NK-92 (cell line): ENCODE measurements around the gene MIEN1.
A peak's percentile ranks its signal among the peaks of the same experiment; 100 is the strongest.
"Not testable (repeated sequence)": the region's sequence is repeated elsewhere in the genome, so short reads cannot be mapped to it uniquely, and the experiment has no call there.

Source experiments
- DNase-seq: peaks from one replicate; lab custom pipeline; 2025; ENCODE audit not compliant: unreplicated experiment; lab: John Stamatoyannopoulos, UW

The MIEN1 gene

DNA sequence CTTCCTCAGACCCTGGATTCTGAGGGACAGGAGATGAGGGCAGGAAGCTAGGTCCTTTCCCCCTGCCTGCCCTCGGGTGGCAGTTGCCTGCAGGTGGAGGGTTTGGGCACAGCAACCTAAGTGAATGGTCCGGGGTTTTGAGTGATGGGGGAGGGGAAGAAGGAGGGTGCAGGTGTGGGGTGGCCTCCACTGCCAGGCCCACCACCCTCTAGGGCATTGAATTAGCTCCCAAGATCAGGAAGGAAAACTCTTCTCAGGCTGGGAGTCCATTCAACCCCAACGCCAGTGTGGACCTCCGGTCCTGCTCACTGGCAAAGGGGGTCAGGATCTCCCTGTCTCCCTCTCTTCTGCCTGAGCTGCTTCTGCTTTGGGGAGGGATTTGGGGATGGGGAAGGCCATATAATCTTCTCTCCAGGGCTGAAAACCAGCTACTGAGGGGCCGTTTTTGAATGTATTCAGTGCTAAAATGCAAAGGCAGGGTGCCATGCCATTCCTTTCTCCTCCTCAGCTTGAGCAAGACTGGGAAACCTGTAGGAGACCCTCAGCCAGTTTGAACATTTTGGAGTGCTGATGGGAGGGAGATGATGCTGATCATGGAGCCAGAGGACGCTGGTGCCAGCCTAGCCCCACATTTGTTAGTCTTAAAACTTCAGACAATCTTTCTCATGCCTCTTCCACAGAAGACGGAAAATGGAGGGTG, 26.2 kb upstream of the MIEN1 start:
- DNase-seq = no peak

DNA sequence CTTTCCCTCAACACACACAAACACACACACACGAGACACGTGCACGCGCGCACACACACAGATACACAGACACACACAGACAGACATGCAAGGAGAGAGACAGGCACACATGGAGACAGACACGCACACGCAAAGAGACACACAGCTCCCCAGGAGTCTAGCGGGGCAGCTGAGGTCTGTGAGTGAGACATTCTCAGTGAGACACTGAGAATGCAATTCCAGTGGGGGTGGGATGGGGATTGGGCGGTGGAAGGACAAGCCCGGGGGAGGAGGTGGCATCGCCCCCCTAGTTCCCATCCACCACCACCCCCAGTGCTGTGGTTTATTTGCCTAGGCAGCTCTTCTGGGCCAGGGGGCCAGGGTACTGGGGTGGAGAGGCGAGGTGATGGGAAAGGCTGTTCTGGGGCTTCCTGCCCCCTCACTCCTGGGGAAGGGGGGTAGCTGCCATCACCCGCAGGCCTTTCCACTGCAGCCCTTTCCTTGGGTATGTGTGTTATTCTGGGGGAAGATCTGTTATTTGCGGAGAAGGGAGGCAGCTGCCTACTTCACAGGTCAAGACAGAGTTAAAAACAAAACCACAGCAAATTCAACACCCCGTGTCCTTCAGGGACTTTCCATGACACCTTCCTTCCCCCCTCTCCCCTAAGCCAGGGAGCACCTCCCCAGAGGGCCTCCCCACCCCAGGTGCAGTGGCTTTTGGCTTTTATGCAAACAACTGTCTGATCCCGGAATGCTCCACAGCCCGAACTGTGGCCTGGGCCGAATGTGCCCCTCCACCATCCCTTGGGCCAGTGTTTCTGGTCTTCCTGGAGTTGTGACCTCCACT, 25.4 kb upstream of the MIEN1 start:
- no peak for DNase-seq

DNA sequence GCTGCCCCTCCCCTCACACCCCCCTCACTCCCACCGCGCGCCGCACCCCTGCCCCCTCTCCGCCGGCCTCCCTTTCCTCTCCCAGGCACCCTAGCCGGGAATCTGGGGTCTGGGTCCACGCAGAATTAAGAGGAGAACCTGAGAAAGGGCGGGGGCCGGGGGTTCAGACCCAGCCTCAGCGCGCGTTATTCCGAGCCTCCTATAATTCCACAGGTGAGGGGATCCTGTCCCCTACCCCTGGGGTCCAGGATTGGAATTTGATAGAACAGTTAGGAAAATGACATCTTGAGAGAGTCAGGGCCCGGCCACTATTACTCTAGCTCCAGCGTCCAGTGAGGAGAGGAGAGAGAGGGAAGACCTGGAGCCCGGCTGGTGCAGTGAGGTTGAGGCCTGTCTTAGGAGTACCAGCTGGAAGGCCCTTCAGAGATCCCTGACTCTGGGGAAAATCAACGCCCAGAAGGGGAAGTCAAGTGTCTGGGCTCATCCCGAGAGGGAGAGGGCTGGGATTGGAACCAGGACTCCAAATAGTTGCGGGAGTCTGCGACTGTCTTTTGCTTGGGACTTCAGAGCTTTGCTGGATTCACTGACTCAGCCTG, 24.7 kb upstream of the MIEN1 start:
- no peak for DNase-seq

DNA sequence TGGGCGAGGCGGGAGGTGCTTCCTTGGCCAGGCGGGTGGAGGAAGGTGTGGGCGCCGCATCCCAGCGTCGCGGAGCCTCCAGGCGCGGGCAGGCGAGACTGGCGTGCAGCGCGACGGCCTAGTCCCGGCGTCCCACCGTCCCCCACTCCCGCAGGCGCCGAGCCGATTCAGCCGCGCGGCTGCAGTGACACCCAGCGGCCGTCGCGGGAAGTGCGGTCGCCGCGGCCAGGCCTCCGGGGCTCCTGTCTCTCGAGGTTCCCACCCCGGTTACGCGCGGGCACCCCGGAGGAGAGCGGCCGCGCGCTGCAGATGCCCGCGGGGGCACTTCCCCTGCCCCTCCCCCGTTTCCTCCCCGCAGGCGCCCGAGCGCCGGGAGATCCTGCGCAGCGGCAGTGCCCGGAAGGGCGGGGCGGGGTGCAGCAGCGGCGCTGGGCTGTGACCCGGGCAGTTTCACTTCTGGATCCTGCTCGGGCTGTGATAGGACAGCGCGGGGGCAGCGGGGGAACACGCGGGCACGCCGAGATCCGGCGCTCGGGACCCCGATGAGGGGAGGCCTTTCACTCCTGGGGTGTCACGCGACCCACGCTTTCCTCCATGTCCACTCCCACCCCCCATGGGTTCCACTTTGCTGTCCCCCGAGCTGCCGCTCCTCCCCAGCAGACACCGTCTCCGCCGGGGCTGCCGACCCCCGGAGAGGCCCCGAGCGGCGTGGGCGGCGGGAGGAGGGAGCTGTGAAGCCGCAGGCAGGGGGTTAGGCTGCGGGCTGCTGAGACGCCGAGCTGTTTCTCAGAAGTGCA, 24.0 kb upstream of the MIEN1 start:
- DNase-seq = peak; percentile 82

DNA sequence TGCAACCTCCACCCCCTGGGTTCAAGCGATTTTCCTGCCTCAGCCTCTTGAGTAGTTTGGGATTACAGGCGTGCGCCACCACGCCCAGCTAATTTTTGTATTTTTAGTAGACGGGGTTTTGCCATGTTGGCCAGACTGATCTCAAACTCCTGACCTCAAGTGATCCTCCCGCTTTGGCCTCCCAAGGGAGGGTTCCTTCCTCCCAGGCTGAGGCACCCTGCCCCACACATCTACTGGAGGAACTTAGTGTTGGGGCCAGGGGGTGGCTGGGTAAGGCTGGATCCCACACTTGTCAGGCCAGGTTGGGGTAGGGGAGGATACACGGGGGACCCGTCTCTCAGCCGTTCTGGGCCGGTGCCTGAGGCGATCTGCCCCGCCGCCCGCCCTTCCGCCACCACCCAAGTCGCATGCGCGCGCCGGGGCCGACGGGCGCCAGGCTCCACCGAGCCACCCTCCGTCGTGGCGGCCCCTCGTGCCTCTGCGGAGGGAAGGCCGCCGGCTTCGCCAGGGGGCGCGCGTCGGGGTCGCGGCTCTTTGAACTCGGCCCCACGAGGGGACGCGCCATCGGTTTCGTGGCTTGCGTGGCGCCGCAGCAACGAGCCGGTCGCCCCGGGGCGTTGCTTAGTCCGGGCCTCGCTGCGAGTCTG, 23.3 kb upstream of the MIEN1 start:
- DNase-seq = no peak

DNA sequence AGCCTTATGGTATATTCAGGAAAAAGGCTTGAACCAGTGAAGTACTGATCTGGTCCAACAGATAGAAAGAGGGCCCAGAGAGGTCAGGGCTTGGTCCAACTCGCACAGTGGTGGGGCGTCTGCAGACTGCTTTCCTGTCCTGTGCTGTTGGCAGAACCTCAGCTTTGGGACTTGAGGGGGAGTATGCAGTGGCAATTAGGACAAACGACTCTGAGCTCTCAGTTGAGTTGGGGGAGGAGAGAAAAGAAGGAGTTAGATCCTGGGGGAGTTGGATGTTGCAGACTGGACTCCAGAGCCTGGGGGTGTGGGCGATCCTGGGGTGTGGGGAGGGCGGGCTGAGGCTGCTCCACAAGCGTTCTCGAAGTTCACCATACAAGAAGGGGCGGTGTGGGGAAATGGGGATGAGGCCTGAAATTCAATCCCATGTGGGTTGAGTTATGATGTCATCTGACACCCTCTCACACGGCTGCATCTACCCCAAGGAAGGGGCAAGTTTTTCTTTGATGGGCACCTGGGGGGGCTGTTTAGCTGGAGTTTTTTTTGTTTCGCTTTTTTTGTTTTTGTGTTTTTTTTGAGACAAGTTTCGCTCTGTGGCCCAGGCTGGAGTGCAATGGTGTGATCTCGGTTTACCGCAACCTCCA, 22.0 kb upstream of the MIEN1 start:
- no peak for DNase-seq

DNA sequence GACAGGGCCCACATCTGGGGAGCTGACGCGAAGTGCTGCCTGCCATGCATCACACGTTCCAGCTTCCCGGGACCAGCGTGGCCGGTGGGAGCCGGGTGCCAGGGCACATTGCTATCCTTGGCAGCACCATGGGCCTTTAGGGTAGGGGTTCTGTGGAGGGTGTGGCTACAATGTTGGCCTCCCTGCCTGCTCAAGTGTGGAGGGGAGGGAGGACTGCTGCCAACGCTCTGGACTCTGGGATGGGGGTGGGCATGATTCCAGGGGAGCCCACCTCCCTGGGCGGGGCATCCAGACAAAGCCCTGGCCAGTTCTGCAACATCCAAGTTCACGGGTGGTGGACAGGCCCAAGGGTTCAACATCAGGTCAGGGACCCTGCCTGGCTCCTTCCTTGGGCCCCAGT, 21.3 kb upstream of the MIEN1 start:
- DNase-seq = no peak

DNA sequence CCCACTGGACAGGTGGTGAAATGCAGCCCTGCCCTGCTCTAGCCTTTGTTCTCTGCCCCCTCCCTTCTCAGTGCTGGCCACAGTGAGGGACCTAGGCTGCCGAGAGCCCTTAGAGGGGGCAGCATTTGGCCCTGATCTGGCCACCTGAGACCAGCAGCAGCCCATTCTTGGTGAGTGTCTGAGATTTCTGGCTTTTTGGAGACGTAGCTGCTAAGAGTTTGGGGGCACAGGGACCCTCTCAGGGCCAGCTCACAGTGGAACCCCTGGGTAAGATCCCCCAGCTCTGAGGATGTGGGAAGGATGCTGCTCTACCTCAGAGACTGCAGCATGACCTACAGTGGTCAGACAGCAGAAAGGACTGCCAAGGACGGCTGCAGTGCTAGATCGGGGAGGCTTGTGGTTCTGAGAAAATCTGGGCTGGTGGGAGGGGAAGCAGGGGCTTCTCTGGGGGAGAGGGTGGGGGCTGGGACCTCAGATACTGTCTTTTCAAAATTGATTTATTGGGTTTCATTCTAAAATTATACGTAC, 20.7 kb upstream of the MIEN1 start:
- DNase-seq = no peak

DNA sequence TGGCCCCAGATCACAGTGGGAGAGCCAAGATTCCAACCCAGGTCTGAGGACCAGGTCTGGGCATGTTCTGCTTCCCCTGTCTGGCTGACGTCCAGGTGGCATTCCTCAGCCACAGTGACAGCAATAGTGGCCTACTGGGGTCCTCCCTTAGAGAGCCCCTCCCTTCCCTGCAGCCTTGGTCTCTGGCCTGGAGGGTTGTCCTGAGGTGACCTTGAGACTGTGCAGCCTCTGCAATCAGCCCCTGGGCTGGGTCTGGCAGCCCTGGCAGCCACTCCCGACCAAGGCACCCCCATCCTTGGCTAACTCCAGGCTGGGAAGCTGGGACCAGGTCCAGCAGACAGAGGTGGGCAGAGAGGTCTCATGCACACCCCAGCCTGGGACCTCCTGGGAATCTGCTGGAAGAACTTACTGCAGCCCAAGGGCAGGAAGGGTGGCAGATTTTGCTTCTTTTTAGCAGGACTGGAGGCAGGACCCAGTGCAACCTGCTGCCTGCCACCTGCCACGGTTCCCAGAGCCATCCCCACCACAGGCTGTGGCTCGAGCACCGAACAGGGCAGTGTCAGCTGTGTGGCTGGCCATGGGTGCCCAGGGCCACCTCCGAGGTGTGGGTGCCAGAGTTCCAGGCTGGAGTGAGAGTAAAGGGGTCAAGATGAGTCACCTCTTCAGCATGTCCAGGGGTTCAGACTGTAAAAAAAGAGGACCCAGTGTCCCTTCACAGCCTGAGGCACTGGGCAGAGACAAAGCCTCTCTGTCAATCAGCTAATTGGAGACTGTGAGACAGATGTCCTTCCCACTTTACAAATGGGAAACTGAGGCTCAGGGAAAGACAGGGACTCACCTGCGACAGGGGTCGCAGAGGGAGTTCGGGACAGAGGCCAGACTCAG, 20.0 kb upstream of the MIEN1 start:
- no peak for DNase-seq

DNA sequence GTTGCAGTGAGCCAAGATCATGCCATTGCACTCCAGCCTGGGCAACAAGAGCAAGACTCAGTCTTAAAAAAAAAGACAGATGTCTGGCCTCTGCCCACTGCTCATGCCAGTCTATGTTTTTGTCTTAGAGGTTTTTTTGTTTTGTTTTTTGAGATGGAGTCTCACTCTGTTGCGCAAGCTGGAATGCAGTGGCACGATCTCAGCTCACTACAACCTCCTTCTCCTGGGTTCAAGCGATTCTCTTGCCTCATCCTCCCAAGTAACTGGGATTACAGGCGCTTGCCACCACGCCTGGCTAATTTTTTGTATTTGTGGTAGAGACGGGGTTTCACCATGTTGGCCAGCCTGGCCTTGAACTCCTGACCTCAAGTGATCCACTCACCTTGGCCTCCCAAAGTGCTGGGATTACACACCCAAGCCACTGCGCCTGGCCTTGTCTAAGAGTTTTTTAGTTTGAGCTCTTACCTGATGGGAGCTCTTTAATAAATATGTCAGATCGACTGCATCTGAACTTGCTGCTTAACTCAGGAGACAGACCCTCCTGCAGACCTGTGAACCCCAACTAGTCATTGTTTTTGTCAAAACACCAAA, 18.2 kb upstream of the MIEN1 start:
- DNase-seq = not testable (repeated sequence)

DNA sequence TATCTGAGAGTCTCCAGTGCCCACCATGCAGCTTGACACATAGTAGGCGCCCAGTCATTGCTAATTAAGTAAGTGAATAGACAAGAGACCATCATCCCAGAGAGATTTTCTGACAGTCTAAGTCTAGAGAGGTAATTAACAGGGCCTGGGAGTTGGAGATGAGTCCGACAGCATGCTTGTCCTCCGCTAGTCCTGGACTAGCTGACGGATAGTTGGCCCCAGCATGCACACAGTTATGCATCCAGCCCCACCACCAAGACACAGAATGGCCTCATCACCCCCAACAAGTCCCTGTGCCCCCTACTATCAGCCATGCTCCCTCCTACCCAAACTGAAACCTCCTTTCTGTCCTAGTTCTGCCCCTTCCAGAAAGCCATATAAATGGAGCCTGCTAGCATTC, 17.4 kb upstream of the MIEN1 start:
- DNase-seq = no peak

DNA sequence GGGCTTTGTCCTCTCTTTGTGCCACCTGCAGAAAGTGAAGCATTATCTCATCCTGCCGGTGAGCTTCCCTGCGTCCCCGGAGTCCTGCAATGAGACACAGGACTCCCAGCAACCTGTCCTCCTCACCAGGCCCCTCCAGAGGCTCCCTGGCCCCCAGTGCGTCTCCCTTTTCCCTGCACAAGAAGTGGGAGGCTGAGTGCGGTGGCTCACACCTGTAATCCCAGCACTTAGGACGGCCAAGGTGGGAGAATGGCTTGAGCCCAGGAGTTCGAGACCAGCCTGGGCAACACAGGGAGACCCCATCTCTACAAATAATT, 15.8 kb upstream of the MIEN1 start:
- DNase-seq = no peak

DNA sequence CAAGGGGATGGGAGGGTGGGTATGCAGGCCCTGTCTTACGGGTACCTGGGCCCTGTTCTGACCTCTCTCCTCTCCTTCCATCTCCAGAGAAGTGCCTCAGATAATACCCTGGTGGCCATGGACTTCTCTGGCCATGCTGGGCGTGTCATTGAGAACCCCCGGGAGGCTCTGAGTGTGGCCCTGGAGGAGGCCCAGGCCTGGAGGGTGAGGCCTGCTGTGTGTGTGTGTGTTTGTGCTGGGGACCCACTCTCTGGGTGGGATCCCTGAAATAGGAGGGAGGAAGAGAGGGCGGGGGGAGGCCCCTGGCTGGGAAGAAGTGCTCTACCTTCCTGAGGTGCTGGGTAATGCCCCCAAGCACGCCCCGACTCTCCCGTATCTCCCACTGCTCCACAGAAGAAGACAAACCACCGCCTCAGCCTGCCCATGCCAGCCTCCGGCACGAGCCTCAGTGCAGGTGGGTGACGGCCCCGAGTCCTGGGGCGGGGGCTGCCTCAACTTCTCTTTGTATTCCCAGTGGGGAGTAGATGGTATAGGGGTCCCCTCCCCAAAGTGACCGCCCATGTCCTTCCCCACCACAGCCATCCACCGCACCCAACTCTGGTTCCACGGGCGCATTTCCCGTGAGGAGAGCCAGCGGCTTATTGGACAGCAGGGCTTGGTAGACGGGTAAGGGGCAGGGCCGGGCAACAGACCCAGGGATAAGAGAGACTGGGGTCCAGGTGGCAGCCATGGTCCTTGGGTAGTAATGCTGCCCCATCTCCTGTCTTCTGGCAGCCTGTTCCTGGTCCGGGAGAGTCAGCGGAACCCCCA, 15.2 kb upstream of the MIEN1 start:
- DNase-seq = no peak

DNA sequence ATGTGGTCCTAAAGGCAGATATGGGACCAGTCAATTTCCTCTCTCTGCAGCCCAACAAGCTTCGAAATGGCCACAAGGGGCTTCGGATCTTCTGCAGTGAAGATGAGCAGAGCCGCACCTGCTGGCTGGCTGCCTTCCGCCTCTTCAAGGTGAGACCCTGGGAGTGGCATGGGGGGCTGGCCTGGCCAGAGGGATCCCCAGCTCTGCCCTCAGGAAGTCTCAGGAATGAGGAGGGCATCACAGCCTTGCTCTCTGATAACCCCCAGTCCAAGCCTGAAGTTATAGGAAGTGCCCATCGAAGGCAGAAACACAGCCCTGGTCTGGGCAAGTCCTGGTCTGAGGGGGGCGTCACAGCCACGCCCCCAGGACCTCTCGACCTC, 14.5 kb upstream of the MIEN1 start:
- no peak for DNase-seq

DNA sequence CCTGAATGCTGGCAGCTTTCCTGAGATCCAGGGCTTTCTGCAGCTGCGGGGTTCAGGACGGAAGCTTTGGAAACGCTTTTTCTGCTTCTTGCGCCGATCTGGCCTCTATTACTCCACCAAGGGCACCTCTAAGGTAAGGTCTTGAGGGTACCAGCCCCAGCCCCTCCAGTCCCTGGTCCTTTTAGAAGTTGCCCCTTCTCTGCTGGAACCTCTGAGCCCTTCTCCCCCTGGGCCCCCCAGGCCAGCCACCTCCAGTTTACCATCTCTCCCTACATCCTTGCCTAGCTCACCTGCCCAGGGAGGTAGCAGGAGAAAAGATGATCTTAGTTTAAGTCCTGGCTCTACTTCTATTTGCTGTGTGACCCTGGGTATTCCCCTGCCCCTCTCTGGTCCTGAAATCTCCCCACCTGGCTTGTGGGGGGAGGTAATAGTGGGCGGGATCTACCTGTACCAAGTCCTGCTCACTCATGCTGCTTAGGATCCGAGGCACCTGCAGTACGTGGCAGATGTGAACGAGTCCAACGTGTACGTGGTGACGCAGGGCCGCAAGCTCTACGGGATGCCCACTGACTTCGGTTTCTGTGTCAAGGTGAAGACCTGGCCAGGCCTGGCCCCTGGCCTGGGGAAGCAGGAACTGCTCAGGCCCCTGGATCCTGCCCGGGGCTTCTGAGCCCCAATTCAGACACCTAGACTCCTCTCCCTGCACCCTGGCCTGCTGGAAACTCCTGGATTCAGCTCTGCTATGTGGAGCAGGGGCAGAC, 13.9 kb upstream of the MIEN1 start:
- no peak for DNase-seq

DNA sequence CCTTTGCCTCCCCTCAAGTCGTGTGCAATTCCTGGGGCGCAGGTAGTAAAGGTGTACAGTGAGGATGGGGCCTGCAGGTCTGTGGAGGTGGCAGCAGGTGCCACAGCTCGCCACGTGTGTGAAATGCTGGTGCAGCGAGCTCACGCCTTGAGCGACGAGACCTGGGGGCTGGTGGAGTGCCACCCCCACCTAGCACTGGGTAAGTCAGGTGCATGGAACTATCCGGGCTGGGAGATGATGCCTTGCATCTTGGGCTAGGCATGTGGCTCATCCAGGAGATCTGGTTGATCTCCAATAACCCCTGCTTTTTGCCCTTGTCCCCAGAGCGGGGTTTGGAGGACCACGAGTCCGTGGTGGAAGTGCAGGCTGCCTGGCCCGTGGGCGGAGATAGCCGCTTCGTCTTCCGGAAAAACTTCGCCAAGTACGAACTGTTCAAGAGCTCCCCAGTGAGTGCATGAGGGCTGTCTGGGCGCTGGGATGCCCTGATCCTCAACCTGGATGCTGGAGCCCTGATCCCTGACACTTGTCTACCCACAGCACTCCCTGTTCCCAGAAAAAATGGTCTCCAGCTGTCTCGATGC, 12.6 kb upstream of the MIEN1 start:
- no peak for DNase-seq
